ENCODE data around the gene POLR2F. TPM values are rescaled to one million over a fixed set of nuclear protein-coding genes. Genes with fewer than 3 reads are reported as not detected.

The POLR2F gene
- 17.8 TPM for total RNA-seq

DNA sequence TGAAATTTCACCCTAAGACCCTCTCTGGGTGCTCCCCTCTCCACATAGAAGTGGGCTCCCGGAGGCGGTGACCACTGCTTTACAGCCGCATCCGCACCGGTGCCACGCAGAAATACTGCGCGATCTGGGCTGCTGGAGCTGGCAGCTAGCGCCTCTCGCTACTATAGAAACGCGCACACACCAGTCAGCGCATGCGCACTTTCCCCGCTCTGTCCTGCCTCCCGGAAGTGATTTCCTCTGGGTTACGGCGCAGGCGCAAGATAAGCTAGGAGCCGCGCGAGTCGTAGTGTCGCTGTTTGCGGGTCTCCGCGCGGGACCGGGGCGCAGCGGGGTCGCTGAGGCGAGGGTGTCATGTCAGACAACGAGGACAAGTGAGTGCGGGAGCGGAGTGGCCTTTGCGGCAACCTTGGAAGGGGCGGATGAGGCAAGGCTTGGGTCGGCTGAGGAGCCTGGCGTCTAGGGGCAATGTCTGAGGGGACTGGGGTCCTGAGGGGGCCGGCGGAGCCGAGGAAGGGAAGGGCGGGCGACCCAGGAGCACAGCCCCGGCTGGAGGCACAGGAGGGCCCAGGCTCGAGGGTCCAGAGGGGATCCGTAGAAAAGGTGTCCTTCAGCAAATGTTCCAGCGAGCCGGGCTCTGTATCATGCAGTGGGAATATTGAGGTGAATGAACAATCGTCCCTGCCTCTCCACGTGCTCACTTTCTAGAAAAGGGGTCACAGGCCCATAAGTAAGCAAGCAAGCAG, at the start of gene POLR2F, which contains the start of gene C22orf23:
POLR2F (plus strand) TSS at position 263 of the 743 bp plus-strand sequence; CDS start at position 352, 89 bp downstream.
C22orf23 (minus strand) TSS at position 165 of the 743 bp plus-strand sequence. CDS start 452 bp downstream, outside the sequence.
- peak; percentile 84 for DNase-seq

GRCh38 chr22:37904572-37905533, 48.6 kb upstream of the POLR2F start:
- DNase-seq = no peak

- DNase-seq = no peak
These were observed 47.8 kb upstream of the POLR2F start, which contains the start of gene MICALL1 for GRCh38 chr22:37905534-37906363. TSS of gene MICALL1 (plus strand) at chr22:37906297. CDS start at chr22:37906423, 126 bp downstream.

GRCh38 chr22:37906364-37907008, 47.0 kb upstream of the POLR2F start:
- DNase-seq = no peak

DNA sequence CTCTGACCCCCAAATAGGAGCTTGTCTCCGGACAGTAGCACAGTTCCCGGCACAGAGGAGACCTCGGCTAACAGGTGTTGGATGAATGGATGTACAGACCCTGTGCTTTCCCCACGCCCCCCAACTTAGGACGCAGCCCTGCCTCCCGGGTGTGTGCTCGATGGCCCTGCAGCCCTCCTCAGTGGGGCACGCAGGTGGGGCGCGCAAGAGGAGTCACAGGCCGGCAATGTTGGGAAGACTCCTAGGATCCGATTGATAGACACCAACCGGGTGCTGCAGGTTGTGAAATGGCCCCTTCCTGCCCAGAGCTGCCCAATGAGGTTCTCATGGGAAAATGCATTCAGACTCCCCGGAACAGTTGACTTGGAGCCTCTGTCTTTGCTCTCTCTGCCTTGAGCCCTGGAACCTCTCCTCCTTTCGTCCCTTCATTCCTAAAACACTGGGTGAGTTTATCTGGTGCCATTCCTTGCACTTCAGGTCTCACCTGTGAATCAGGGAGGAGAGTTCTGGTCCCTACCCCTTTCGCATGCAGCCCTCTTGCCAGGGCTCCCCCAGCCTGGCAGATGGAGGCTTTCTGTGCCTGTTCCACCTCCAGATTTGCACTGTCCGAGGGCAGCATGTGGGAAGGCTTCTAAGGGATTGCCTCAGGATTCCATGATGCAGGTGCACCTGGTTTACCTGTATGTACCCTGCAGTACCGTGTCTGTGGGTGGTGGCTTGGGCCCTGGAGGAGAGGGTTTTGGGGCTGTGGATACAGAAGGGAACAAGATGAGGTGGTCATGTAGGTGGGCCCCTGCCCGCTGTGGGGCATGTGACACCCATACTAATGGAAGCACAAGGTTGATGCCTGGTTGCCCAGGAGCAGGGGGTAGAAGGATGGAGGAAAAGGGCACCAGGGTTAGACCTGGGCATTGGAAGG, 46.2 kb upstream of the POLR2F start:
- DNase-seq = no peak

DNA sequence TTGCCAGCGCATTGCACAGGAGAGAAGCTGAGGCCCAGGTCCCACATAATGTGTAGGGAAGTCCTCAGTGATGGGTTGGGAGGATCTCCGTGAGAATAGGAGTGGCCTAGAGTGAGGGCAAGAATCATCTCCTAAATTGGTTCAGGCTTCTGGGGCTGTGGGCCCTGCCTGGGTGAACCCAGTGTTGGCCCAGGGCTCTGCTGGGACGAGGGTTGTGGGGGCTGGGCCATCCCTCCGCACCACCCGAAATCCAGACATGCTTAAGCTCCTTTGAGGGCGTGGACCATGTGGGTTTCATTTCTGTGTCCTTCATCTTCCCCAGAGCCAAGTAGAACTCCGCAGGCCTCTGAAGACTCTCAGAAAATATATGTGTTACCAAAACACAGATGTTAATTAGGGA, 43.7 kb upstream of the POLR2F start:
- DNase-seq = no peak

- no peak for DNase-seq
These were observed 42.4 kb upstream of the POLR2F start for GRCh38 chr22:37910890-37911672.

- no peak for DNase-seq
These were observed 41.8 kb upstream of the POLR2F start for GRCh38 chr22:37911697-37912096.

- DNase-seq = no peak
These were observed 41.3 kb upstream of the POLR2F start for GRCh38 chr22:37912171-37912570.

DNA sequence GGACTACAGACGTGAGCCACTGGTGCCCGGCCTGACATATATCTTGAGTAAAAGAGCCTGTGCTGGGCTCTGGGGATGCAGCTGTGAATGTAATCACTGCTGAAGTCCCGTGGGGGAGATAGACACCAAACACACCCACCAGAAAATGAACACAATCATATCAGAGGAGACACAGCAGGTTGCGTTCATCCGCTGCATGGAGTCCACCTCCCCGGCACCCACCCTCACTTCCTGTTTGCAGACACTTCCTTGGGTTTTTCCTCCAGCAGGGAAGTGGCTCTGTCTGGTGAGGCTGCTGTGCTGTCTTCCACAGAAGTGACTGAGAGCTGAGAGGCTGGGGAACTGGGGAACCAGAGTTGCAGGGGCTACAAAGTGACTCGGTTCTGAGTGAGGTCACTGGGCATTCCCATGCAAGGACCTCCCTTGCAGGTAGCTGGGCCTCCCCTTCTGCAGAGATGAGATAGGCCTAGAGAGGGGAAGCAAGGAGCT, 40.2 kb upstream of the POLR2F start:
- no peak for DNase-seq

DNA sequence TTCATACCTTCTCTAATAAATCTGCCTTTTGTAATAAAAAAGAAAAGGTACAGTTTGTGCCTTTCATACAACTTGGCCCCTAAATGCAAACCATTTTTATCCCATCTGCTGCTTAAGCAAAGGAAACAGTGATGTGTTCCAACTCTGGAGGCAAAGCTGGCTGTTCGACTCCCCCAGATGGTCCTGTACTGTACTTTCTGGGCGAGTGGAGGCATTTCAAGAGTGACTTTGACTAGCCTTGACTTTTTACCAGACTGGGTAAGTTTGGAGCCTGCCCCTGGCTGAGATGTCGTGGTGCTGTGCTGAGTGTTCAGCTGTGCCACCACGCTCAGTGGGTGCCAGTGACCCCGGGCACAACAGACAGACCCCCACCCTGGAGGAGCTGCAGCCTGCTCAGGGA, 37.2 kb upstream of the POLR2F start:
- no peak for DNase-seq

DNA sequence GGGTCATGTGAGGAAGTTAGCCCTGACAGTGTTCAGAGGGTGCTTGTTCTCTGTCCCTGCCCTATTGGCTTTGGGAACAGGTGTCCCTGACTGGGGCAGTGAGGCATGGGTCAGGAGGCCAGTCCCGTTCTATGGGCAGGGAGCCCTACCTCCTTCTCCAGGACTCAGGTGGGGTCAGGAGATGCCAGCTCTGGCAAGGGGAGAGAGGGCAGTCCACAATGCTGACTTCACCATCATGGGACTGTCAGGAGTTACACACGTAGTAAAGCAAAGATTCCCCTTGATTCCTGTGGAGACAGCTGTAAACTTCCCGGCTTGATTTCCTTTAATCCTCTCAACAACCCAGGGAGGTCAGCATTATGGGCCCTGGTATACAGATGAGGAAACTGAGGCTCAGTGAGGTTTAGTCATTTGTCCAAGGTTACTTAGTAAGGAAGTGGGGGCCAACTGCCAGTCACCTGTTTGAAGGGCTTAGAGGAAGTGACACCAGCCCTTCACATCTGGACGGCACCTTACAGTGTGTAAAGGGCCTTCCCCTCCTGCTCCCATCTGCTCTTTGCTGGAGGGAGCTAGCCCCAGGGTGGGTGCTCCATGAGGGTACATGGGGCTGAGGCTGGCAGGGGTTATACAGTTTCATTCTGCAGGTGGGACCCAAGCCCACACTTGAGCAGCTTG, 35.5 kb upstream of the POLR2F start:
- DNase-seq = no peak

DNA sequence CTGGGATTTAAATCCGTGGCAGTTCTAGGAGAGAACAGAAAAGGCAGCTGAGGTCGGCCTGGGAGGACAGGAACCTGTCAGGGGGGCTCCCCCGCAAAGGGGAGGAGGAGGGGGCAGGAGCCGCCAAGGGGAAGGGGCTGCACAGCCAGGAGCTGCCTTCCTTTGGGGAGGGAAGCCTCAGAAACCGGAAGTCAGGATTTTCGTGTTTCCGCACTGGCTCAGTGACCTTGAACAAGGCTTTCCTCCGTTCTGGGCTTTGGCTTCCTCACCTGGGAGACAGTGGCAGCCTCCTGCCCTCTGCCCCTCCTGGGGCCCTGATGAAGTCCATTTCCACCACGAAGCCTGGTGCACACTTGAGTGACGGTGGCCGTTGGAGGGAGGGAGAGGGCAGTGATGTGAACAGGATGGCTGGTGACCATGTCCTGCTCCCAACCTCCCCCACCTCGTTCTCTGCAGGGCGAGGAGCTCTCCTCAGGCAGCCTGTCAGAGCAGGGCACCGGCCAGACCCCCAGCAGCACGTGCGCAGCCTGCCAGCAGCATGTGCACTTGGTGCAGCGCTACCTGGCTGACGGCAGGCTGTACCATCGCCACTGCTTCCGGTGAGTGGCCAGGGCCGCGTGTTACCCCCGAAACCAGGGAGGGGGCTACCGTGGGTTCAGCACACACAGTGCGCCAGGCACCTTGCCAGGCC, 34.8 kb upstream of the POLR2F start:
- no peak for DNase-seq

GRCh38 chr22:37920126-37920525, 33.4 kb upstream of the POLR2F start:
- no peak for DNase-seq

- no peak for DNase-seq
These were observed 31.3 kb upstream of the POLR2F start for GRCh38 chr22:37922191-37922590.

DNA sequence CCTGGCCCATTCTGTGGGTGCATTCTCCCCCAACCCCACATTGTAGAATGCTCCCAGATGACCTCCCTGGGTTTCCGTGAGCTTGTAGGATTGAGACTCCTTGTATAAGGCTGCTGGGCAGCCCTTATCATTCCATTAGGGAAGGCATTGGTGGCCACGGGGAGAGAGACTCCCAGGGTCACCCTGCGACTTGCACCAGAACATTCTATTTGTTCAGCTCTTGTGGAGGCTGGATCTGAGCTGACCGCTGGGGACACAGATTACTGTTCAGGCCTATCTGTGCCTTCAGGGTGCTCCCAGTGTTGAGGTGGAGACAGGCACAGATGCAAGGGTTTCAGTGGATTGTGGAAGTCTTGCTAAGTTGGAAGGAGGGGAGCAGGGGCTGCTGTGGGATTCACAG, 29.6 kb upstream of the POLR2F start:
- DNase-seq = no peak

DNA sequence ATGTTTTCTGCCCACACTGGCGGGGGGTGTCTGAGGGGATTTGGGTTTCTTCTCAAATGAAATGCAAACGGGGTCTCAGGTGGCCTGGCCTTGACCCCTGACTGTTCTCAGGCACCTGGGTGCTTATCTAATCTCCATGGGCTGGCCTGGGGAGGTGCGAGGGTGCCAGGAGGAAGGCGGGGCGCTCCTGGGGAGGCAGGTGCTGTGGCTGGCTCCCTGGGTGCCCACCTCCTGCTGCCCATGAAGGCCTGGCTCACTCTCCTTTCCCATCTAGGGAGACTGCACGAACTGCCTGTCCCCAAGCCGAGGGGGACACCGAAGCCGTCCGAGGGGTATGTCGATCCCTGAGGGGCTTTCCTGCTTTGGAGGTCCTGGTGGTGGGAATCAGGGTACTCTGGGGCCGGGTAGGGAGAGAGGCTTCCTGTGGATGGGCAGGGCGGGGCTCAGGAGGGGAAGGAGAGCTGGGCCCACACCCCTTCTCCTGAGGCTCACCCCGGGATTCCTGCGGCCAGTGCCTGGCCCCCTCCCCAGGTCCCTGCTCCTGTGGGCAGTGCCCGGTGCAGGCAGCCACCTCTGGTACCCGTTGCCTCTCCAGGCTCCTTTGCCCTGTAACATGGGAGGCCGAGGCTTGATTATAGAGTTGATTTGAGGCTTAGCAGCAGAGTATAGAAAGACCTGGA, 29.0 kb upstream of the POLR2F start:
- DNase-seq = no peak

DNA sequence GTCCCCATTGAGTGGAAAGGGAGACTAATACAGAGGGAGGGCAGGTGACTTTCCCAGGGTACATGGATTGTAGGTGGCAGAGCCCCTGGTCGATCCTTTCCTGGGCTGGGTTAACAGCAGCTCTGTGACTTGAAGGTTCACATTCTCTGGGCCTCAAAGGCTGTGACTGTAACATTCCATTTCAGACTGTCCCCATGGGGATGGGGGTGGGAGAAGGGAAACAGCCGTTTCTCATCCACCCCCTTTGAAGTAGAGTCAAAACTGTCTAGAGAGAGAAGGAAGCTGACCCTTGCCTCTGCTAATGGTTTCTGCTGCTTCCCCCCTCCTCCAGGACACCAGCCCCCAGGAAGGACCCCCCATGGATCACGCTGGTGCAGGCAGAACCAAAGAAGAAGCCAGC, 28.2 kb upstream of the POLR2F start:
- no peak for DNase-seq

Data from occipital lobe (tissue), 2 donors.